Measurements from ENCODE around the gene COL13A1. TPM values are rescaled to one million over a fixed set of nuclear protein-coding genes. Genes with fewer than 3 reads are reported as not detected.

Gene COL13A1
- polyA plus RNA-seq, 4 donors, result 6.9 to 33.9 (median 20.5) TPM

DNA sequence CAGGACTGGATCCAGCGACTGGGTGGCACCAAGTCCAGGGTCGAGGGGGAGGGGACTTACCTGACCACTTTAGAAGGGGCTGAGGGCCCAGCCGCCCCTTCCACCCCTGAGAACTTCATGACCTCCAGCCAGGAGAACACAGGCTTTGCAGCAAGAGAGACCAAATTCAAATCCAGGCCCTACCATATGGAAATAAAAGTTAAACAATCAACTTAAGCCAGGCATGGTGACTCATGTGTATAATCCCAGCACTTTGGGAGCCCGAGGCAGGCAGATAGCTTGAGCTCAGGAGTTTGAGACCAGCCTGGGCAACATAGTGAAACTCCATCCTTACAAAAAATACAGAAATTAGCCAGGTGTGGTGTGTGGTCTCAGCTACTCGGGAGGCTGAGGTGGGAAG, 61.9 kb downstream of the COL13A1 start:
- no peak for DNase-seq (ENCODE audit: low read depth in 4 of 4, low spot score in 3 of 4)

DNA sequence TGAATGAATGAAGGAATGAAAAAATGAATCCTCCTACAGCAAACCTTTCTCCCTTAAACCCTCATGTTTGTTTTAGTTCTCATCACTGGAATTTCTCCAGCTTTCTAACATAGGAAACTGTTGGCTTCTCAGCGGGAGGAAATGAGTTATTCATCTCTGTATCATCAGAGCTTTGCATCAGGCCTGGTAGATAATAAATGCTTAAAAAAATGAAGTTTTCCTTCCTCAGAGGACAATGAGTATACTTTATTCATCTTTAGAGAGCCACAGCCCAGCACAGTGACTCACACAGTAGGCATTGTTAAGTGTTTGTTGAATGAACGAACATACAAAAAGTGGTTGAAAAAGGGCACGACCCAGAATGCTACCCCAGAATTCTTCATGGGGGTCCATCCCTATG, 62.6 kb downstream of the COL13A1 start:
- DNase-seq (ENCODE audit: low read depth in 4 of 4, low spot score in 3 of 4), result no peak

DNA sequence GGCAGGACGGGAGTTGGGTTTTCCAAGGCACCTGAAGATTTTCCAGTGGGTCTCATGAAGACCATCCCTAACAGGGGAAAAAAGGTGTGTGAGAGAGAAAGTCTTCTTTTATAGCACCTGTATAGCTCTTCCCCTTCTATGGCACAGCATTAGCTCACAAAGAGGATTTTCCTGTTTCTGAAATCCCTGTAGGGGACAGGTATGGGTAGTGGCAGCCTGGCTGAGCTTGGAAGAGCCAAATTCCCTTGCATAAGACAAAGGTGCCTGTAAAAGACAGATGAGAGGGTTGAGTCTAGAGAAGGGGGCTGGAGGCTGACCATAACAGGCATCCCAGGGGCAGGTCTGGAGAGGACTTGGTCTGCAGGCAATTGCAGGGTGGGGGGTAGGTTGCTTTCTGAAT, 63.7 kb downstream of the COL13A1 start:
- DNase-seq (ENCODE audit: low read depth in 4 of 4, low spot score in 3 of 4), result no peak

DNA sequence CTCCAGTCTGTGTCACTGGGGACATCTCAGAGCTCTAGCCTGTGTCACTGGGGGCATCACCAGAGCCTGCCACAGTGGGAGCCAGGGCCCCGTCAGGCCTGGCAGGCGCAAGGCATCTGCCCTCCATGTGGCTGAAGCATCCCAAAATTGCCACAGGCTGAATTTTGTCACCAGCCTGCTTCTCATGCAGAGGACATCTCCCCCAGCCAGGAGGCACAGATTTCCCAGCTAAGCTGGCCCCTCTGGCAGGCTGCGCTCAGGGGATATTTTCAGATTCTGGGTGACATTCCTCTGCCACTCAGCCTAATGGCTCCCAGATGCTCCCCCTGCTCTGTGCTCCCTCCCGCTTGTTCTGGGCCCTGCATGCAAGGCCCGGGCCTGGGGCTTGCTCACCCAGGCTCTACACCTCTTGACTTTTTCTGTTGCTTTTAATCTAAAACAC, 64.6 kb downstream of the COL13A1 start:
- DNase-seq (ENCODE audit: low read depth in 4 of 4, low spot score in 3 of 4), result no peak

DNA sequence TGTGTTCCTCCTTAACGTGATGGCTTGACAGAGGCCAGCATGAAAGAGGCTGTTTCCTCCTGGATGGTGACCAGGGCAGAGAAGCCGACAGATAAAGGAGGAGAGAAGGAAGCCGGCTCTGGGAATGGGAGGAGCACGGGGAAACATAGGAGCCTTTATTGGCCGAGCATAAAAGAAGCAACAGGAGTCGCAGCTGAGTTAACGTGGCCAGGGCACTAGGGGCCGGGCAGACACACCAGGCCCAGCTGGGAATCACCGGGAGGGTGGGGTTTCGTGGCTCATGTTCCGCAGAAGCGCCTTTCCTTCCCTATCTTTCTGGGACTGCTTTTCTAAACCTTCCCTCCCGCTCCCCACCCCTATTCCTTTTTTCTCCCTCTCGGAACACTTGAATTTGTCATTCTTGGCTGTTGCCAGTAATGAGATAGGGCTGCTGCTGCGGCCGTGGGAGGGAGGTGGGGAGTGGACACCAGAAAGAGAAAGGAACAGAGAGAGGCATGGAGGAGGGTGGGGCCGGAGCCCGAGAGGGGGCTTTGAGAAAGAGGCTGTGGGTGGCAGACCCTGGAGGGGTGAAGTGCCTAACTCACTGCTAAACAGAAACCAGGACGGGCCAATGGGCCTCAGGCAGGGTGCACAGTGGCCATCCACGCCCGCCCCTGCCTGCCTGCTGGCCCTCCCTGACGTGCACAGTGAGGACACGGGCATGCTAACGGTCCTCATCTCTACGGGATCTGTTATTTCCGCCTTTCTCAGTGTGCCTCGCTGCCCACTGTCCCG, 65.2 kb downstream of the COL13A1 start:
- no peak for DNase-seq (ENCODE audit: low read depth in 4 of 4, low spot score in 3 of 4)

DNA sequence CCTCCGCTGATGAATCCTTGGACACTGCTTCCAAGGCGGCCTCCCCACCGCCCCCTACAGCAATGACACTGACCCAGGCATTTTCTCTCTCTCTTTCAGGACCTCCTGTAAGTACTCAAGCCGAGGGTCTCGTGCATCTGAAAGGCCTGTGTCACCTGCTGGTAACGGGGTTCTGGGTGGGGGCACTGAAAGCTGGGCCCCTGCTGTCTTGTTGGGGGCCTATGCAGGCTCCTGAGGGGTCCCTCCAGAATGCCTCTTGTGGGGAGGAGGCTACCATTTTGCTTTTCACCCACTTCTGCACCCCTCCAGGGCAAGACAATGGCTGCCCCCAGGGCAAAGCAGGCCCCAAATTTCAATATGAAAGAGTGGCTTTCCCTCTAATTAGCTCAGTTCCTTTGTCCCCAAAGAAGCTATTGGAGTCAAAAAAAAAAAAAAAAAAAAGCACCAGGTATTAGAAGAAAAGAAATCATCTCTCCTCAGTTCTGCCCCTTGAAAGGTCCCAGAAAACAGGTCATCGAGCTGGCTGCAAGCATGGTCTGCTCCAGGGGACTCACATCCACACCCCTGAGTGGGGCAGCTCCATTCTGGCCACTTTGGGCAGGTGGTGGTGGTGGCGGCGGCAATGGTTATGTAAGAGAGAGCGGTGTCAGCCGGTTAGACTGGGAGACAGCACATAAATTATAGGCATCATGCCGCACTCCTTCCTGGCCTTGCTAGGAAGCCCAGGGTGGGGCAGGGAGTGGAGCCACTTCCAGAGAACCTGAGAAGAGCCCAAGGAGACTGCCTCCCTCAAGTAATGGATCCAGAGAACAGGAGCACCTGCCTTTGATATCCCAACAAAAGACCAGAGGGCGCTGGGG, 66.2 kb downstream of the COL13A1 start:
- DNase-seq (ENCODE audit: low read depth in 4 of 4, low spot score in 3 of 4), result no peak

DNA sequence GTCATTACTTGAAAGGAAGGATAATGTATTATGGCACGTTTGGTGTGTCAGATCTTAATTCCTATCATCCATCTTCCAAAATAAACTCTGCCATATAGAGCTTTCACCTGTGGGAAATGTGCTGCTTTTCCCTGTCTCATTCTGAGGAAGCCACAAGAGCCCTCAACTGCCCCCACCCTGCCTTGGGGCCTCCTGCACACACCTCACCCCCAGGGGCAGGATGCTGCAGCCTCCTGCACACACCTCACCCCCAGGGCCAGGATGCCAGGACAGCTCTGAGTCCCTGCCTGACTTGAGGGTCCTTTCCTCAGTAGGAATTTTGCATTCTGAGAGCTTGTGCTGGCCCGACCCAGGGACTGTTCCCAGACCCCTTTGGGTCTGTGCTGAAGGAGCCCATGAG, 67.1 kb downstream of the COL13A1 start:
- DNase-seq (ENCODE audit: low read depth in 4 of 4, low spot score in 3 of 4), result no peak

DNA sequence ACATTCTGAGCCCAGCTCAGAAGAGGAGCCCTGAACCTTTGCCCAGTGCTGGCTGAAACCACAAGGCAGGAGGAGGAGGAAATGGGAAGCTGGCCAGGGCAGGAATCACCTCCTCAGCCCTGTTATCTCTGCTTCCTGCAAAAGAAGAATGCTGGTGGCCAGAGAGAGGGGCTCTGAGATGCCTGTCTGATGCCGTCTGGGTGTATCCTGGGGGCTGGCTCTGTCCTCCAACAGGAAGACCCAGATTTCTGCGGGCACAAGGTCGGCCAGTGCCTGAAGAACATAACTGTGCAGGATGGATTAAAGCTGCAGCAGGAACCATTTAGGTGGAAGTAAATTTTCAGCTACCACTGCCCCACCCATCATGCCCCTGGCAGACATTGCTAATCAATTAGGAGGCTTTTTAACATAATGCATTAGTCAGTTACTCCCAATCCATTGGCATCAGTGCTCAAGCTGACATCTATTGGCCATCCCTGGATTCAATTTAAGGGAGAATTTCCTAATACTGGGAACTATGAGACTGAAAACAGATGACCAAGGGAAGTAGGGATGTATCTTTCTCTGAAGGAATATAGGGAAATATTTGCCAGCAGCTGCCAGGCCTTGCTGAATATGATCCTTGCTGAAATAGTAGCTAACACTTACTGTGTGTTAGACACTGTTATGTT, 67.7 kb downstream of the COL13A1 start:
- DNase-seq (ENCODE audit: low read depth in 4 of 4, low spot score in 3 of 4), result no peak

DNA sequence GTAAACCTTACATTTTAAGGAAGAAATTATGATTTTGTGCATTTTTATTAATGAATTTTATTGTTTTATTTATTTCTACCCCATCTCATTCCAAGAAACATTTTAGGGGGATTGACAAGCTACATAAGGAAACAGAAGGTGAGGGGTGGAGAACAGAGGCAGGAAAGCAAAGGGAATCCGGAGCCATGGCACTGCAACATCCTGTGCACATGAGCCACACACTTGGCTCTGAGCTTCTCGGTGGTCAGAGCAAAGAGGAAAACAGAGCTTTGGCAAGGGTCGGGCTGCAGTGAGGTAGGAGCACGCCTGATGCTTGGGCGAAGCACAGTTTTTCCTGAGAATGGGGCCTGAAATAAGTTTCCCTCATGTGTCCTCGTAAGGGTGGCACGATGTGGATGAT, 68.9 kb downstream of the COL13A1 start:
- DNase-seq (ENCODE audit: low read depth in 4 of 4, low spot score in 3 of 4), result no peak

DNA sequence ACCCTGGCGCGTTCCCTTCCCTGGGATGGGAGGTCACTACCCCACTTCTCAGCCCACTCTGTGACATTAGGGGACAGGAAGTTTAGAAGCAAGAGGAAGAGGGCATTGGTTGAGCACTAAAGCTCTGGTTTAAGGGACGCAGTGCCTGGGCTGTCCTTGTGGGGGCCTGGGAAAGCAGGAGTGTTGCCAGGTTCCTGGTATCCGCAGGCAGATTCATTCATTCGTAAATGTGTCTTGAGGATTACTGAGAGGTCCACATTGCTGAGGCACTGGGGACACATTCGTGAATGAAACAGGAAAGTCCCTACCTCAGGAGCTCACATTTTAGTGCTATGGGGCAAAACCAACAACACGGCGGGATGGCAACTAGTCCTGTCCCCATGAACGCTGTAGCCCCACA, 69.4 kb downstream of the COL13A1 start:
- no peak for DNase-seq (ENCODE audit: low read depth in 4 of 4, low spot score in 3 of 4)

DNA sequence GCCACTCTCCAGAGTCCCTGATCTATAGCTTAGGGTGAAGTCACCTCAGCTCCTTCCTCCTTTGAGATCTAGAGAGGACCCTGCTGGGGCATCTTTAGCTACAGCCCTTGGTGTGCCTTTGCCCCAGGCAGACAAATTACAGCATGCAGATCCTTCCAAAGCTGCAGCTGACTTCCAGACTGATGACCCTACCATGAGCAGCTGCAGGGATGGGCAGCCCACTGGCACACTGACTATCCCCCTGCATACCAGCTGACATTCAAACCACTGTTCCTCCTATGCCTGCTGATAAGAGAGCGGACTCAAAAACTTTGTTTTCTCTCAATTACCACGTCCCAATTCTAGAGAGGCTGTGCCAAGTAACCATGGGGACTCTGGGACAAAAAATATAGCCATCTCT, 70.6 kb downstream of the COL13A1 start:
- no peak for DNase-seq (ENCODE audit: low read depth in 4 of 4, low spot score in 3 of 4)

DNA sequence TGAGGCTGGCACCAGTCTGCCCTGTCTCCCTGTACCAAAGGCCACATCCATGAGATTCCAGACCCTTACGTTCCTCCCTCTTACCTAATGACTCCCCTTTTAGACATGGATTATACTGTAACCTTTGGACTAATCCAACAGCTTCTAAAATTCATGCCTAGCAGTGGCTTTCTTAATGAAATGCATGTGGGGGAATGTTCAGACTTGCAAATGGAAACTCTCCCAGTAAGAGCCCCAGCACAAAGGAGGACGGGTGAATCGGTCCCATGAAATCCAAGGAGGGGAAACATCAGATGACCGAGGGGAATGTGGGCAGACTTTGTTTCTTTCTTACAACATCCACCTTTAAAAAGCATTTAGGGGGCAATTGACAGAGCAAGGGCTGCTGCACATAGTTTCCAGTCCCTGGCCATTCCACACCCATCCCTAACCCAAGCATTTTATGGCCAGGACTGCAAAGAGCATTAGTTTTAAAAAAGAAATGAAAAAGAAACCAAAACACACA, 71.5 kb downstream of the COL13A1 start:
- no peak for DNase-seq (ENCODE audit: low read depth in 4 of 4, low spot score in 3 of 4)

DNA sequence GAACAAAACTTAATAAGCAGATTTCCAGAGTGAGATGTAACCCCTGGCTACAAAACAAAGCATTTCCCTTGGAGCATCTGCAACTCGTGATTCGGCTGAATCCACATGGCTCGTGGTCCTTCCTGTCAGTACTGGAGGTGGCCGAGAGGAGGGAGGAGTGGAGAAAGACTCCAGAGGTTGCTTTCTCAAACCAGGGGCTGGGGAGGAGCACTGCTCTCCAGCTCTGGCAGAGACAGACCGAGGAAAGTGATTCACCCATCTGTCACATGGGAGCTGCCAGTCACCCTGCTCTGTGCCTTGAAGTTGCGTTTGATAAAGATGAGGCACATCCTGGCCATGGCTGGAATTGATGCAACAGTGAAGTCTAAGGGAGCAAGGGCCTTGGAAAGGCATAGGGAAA, 72.7 kb downstream of the COL13A1 start:
- DNase-seq (ENCODE audit: low read depth in 4 of 4, low spot score in 3 of 4), result no peak

DNA sequence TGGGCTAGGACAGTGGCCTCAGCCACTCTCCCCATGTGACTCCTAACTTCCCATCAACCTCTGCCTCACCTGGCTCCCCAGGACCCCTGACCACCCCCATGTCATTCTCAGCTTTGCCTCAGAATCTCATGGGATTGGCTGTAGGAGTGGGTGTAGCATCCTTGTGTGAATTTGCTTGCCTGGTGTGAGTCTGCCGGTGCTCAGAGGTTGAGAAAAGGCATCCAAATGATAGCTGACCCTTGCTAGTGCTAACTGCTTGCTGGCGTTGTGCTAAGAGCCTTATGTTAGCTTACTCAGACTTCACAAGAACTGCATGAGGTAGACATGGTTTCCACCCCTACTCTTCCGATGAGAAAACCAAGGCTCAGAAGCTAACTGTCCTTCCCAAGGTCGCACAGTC, 74.2 kb downstream of the COL13A1 start:
- no peak for DNase-seq (ENCODE audit: low read depth in 4 of 4, low spot score in 3 of 4)

DNA sequence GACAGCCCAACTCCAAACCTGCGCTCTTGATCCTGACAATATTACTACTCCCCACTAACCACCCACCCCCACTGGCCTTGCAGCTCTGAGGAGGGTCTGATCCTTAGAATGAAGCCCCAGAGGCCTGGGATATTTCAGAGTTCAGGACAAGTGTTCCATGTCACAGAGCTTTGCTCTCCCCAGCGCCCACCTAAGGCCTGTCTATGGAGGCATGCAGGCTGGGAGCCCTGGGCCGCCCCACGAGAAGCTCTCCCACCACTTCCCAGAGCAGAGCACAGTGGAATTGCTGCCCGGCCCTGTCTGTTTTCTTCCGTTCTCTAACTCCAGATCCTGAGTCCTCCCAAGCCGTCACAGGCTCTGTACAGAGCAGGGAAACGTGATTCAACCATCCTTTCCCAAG, 74.6 kb downstream of the COL13A1 start:
- no peak for DNase-seq (ENCODE audit: low read depth in 4 of 4, low spot score in 3 of 4)

DNA sequence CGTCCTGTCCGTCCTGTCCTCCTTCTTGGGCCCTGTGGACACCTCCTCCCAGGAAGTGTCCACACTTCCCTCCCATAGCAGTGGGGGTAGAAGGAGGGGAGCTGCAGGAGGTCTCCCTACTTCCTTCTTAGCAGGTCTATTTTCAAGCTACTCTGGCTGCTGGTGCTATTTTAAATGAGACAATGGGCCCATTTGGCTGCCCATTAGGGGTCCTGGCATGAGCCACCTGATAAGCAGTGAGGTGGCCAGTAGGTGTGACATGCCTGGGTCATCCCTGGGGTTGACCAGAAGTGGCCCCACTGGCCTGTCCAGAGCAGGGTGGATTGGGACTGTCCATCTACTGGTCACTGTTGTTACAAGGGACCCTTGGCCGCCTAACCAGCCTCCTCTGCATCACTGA, 75.2 kb downstream of the COL13A1 start:
- DNase-seq (ENCODE audit: low read depth in 4 of 4, low spot score in 3 of 4), result no peak

DNA sequence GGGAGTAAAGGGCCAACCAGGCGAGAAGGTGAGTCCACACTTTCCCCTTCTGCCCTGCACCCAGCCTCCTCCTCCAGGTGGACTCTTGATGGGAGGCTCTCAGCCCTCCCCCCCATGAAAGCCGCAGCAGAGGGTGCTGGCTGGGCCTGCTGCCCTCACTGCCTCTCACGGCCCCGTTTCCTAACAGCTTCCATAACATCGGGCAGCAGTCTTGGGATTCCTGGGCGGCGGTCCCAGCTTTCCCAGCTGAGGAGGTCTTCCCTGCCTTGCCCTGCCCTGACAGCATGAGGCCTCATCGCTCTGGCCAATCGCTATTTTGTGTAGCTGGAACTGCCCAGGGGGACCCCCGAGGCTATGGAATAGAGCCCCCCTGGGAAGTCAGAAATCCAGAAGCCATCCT, 76.3 kb downstream of the COL13A1 start:
- DNase-seq (ENCODE audit: low read depth in 4 of 4, low spot score in 3 of 4), result no peak

DNA sequence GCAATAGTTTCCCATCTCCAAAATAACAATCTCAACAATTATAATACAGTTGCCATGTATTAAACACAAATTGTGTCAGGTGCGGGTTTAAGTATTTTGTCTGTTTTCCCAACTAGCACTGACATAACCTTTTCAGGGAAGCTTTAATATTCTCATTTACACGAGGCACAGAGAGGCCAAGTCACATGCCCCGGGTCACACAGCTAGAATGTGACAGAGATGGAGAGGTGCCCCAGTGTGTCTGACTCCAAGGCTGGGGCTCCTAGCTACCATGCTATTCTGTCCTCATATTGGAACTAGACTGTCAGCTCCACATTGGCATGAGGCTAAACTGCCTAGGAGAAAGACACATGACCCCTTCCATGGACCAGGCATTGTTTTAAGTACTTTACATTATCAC, 77.2 kb downstream of the COL13A1 start:
- DNase-seq (ENCODE audit: low read depth in 4 of 4, low spot score in 3 of 4), result no peak

DNA sequence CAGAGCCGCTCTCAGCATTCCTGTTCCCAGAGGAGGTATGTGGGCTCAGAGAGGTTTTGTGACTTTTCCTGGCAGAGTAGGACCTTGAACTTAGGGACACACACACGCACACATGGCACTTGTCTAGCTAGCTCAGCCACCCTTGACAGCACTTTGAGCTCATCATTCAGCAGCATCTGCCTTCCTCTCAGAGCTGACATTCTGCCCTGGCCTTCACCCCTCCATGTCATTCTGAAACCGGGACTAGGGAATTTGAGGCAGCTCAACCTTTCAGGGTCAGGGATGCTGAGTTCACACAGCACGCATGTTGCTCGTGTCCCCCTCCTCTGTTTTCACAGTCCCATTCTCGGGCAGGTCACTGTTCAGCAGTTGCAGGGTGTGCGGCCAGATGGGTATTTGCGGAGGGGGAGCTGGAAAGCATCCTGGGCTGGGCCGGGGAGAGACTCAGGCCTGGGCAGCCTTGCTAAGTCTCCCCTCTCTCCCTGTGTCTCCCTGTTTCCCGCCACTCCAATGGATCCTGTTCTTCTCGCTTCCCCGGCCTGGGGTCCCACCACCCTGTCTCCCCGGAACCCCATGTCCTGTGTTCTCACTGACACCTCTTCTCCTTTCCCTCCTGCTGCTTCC, 78.0 kb downstream of the COL13A1 start:
- no peak for DNase-seq (ENCODE audit: low read depth in 4 of 4, low spot score in 3 of 4)

DNA sequence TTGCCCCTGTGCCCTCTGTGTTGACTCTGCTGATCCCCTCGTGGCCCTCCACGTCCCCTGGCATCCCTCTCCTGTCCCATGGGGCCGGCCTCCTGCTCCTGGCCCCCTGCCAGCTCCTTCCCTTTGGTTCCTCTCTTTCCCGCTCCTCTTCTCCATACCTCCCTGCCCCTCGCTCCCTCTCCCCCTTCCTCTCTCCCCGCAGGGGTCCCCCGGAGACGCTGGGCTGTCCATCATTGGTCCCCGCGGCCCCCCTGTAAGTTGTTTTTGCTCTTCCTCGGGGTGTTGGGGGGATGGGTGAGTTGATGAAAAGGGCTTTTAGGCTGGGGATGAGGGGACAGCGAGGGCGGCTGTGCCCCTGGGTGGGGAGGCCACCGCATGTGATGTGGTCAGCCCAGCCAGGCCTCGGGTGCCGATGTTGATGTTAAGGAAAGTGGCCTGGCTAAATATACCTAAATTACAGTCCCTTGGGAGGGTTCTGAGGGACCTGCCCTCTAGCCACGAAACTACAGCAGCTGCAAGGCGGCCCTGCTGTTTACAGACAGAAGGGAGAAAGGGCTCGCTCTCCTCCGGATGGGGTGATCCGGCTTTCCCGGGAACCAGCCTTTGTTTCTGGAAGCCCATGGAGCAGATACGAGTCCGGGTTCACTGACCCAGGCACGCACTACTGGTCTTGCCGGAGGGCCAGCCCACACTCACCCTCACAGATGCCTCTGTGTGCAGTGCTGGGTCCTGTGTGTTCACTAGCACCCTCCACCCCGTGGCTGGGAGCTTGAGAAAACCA, 78.8 kb downstream of the COL13A1 start:
- no peak for DNase-seq (ENCODE audit: low read depth in 4 of 4, low spot score in 3 of 4)
